A549 (cell line): Measurements from ENCODE around the gene ITGA11. TPM values are rescaled to one million over a fixed set of nuclear protein-coding genes. Genes with fewer than 3 reads are reported as not detected.

ENCODE experiments used
- ATAC-seq, 2 experiments: fragments of 200-7000 bp in 1 of 2; fragments of >200 bp in 1 of 2; cut with Nextera tagmentation in 1 of 2; cut with Tn5 transposase in 1 of 2; 3 replicates each; pipeline versions ENCODE4 v1.8.0 to v1.9.1; 2018 to 2020; ENCODE audit warnings: mild to moderate bottlenecking in 1 of 2, moderate library complexity in 1 of 2
- CTCF ChIA-PET: fragments of 300-600 bp; sonication (Branson Sonifier 250); formaldehyde crosslinking; extraction: SDS; loops from one replicate; lab custom pipeline; 2021; ENCODE audit warnings: antibody characterized with exemption, inconsistent platforms; lab: Yijun Ruan, JAX
- POLR2A ChIA-PET: fragments of 350-600 bp; formaldehyde crosslinking; extraction: SDS; loops from one replicate; lab custom pipeline; 2021; ENCODE audit warnings: antibody characterized with exemption, inconsistent platforms; lab: Yijun Ruan, JAX
- DNase-seq, 2 experiments: peaks; one replicate each; pipeline versions ENCODE4 v3.0.0 to v3.0.0-alpha.2; 2011 to 2016; ENCODE audit warnings: low read depth in 1 of 2, low spot score in 1 of 2
- FAIRE-seq: peaks from 2 replicates; lab custom pipeline; 2011; peaks lifted over from hg19 to GRCh38; lab: Jason Lieb, UNC
- H3K27ac ChIP-seq, 2 experiments: fragments of >200 bp; sonication (Bioruptor Twin); formaldehyde crosslinking; 3 replicates each; pipeline ENCODE4 v1.5.1; 2016 to 2017
- H3K4me1 ChIP-seq: fragments of >200 bp; sonication (Bioruptor Twin); formaldehyde crosslinking; 3 replicates; pipeline ENCODE4 v1.6.1; 2016
- H3K4me2 ChIP-seq: fragments of >200 bp; sonication (Bioruptor Twin); formaldehyde crosslinking; 3 replicates; pipeline ENCODE4 v1.6.1; 2016
- H3K4me3 ChIP-seq: fragments of >200 bp; sonication (Bioruptor Twin); formaldehyde crosslinking; 3 replicates; pipeline ENCODE4 v1.5.1; 2016
- H3K9me3 ChIP-seq: fragments of >200 bp; sonication (Bioruptor Twin); formaldehyde crosslinking; 3 replicates; pipeline ENCODE4 v1.6.1; 2016
- CBX2 ChIP-seq: fragments of 200-600 bp; sonication (generic); IDR thresholded peaks from 2 replicates; pipeline ENCODE4 v1.6.1; 2016; ENCODE audit warnings: low read depth, mild to moderate bottlenecking, borderline replicate concordance
- CEBPB ChIP-seq, 2 experiments: fragments of >200 bp in 1 of 2; sonication (Bioruptor Twin) in 1 of 2; formaldehyde crosslinking in 1 of 2; IDR thresholded peaks; 2 replicates each; pipeline ENCODE4 v1.6.1; 2012 to 2016
- CHD4 ChIP-seq: fragments of 200-600 bp; sonication (generic); IDR thresholded peaks from 2 replicates; pipeline ENCODE4 v1.6.1; 2016; ENCODE audit warnings: antibody characterized with exemption, mild to moderate bottlenecking, borderline replicate concordance
- FOSL2 ChIP-seq, 2 experiments: fragments of 450-650 bp in 1 of 2; fragments of >200 bp in 1 of 2; sonication (Bioruptor Twin) in 1 of 2; formaldehyde crosslinking; IDR thresholded peaks; 2 replicates each; pipeline versions ENCODE4 v1.5.0 to v1.6.1; 2016 to 2020; ENCODE audit warnings: mild to moderate bottlenecking in 1 of 2, moderate library complexity in 1 of 2
- GATA3 ChIP-seq: IDR thresholded peaks from 2 replicates; pipeline ENCODE4 v1.6.1; 2012; ENCODE audit warnings: borderline replicate concordance
- HOXB13 ChIP-seq: fragments of 250-450 bp; sonication (Bioruptor Pico); IDR thresholded peaks from 2 replicates; pipeline ENCODE4 v1.5.0; 2020; ENCODE audit warnings: low read depth, mild to moderate bottlenecking, moderate library complexity
- MAFK ChIP-seq: fragments of 450-650 bp; IDR thresholded peaks from 2 replicates; pipeline ENCODE4 v1.6.1; 2014; ENCODE audit not compliant: partially characterized antibody
- MYC ChIP-seq: IDR thresholded peaks from 2 replicates; pipeline ENCODE4 v1.6.1; 2012; ENCODE audit warnings: mild to moderate bottlenecking, inconsistent platforms, low read length, improper control_type of control experiment, borderline replicate concordance
- NFE2L2 ChIP-seq: fragments of 150-350 bp; conservative IDR thresholded peaks from 2 replicates; pipeline ENCODE4 v1.6.1; 2014; ENCODE audit warnings: low read length
- PHF8 ChIP-seq: fragments of 200-600 bp; sonication (generic); IDR thresholded peaks from 2 replicates; pipeline ENCODE4 v1.6.1; 2016; ENCODE audit warnings: low read depth, mild to moderate bottlenecking, antibody characterized with exemption, moderate library complexity, borderline replicate concordance
- POLR2A ChIP-seq: IDR thresholded peaks from 2 replicates; pipeline ENCODE4 v1.6.1; 2012; ENCODE audit warnings: mild to moderate bottlenecking, low read length
- POLR2AphosphoS2 ChIP-seq: conservative IDR thresholded peaks from 2 replicates; pipeline ENCODE4 v1.6.1; 2012; ENCODE audit warnings: low read length, improper control_type of control experiment, inconsistent platforms
- RAD21 ChIP-seq, 2 experiments: fragments of >200 bp in 1 of 2; sonication (Bioruptor Twin) in 1 of 2; formaldehyde crosslinking in 1 of 2; IDR thresholded peaks in 1 of 2; conservative IDR thresholded peaks in 1 of 2; 2 replicates in 1 of 2; 3 replicates in 1 of 2; pipeline ENCODE4 v1.6.1; 2012 to 2018; ENCODE audit warnings: inconsistent platforms in 1 of 2
- ZFP36 ChIP-seq: fragments of 450-650 bp; IDR thresholded peaks from 2 replicates; pipeline ENCODE4 v1.6.1; 2014; ENCODE audit warnings: borderline replicate concordance; ENCODE audit not compliant: partially characterized antibody
- ZNF302 ChIP-seq: fragments of 250-450 bp; sonication (Bioruptor Pico); IDR thresholded peaks from 2 replicates; pipeline ENCODE4 v1.9.0; 2021; ENCODE audit warnings: inconsistent platforms, mild to moderate bottlenecking, moderate library complexity
- WGBS: methylation state at CpG from one replicate; pipeline ENCODE4 v1.1.6; 2017; ENCODE audit errors: missing lambda C conversion rate; 5-methylcytosine and 5-hydroxymethylcytosine counted together
- polyA plus RNA-seq, 4 experiments: library from polyadenylated mRNA; depleted of rRNA in 3 of 4; stranded (reverse); fragments of >200 nt; fragmentation: RNase III in 1 of 4; extraction: RNeasy Plus Mini Kit Qiagen cat#74134 plus additional on column Dnase treatment in 1 of 4; gene quantifications; 2 replicates in 3 of 4; 3 replicates in 1 of 4; pipeline ENCODE4 v1.2.3, GENCODE V29; 2011 to 2017
- TF ChIP-seq, protein P1 (sequence below): fragments of 200-600 bp; sonication (generic); IDR thresholded peaks from 2 replicates; pipeline ENCODE4 v1.6.1; 2016; ENCODE audit warnings: antibody characterized with exemption, mild to moderate bottlenecking, moderate library complexity
- TF ChIP-seq, protein P2 (sequence below): fragments of 250-450 bp; sonication (Bioruptor Pico); IDR thresholded peaks from 2 replicates; pipeline ENCODE4 v1.5.0; 2020; ENCODE audit warnings: low read depth, mild to moderate bottlenecking, moderate library complexity
- TF ChIP-seq, protein P3 (sequence below): fragments of >200 bp; sonication (Bioruptor Twin); formaldehyde crosslinking; IDR thresholded peaks from 2 replicates; pipeline ENCODE4 v1.6.1; 2016
- TF ChIP-seq, protein P4 (sequence below): fragments of 250-450 bp; sonication (Bioruptor Pico); IDR thresholded peaks from 2 replicates; pipeline ENCODE4 v1.5.0; 2021; ENCODE audit warnings: mild to moderate bottlenecking, moderate library complexity, borderline replicate concordance
- TF ChIP-seq, protein P5 (sequence below): fragments of >200 bp; sonication (Bioruptor Twin); formaldehyde crosslinking; IDR thresholded peaks from 3 replicates; pipeline ENCODE4 v1.6.1; 2016

Gene ITGA11
- polyA plus RNA-seq, 2 of the 4 experiments (the other 2 are of a cell fraction): 8.3 to 17.2 TPM

DNA sequence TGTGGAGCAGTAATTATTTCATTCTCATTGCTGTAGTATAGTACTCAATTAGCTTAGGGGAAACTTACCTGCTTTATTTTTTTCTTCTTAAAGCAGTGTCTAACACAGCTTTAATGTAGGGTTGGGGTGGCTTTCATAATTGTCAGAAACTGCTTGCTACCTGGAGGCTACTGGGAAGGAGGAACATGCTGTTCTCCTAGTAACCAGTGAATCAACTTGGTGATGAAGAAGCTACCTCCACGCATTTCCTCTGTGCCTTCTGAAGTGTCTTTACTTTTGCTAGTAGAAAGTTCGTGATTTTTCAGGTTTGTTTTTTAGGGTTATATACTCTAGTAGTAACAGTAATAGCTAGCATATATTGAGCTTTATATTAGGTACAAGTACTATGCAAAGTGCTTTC, 142.9 kb downstream of the ITGA11 start:
- Histone ChIP-seq H3K4me2 (no peak overlapping the region), H3K9me3 (peaks cover 6% of the 10 kb centered on the region; the same call in 1 of the 3 replicates), H3K4me1 (peaks cover 9% of the 10 kb centered on the region), H3K27ac (no peak overlapping the region), H3K4me3 (no peak overlapping the region)
- DNase-seq (no peak), ATAC-seq (no peak), FAIRE-seq (no peak)
- 91% methylated on average over 2 of the region's 2 CpGs for WGBS
- ChIA-PET CTCF (interaction anchor here (0.6 to 10.2 kb wide), 8 partner anchors 9 to 587 kb away, joined by 3 to 107 read pairs (median 8); partner anchors contain the start of gene FEM1B), POLR2A (interaction anchor here (2.3 kb wide), 1 partner anchor 12 kb away, joined by 17 read pairs; the partner anchor contains the start of gene FEM1B)
- TF ChIP-seq, protein P1, sequence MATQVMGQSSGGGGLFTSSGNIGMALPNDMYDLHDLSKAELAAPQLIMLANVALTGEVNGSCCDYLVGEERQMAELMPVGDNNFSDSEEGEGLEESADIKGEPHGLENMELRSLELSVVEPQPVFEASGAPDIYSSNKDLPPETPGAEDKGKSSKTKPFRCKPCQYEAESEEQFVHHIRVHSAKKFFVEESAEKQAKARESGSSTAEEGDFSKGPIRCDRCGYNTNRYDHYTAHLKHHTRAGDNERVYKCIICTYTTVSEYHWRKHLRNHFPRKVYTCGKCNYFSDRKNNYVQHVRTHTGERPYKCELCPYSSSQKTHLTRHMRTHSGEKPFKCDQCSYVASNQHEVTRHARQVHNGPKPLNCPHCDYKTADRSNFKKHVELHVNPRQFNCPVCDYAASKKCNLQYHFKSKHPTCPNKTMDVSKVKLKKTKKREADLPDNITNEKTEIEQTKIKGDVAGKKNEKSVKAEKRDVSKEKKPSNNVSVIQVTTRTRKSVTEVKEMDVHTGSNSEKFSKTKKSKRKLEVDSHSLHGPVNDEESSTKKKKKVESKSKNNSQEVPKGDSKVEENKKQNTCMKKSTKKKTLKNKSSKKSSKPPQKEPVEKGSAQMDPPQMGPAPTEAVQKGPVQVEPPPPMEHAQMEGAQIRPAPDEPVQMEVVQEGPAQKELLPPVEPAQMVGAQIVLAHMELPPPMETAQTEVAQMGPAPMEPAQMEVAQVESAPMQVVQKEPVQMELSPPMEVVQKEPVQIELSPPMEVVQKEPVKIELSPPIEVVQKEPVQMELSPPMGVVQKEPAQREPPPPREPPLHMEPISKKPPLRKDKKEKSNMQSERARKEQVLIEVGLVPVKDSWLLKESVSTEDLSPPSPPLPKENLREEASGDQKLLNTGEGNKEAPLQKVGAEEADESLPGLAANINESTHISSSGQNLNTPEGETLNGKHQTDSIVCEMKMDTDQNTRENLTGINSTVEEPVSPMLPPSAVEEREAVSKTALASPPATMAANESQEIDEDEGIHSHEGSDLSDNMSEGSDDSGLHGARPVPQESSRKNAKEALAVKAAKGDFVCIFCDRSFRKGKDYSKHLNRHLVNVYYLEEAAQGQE: no peak
- TF ChIP-seq, protein P2, sequence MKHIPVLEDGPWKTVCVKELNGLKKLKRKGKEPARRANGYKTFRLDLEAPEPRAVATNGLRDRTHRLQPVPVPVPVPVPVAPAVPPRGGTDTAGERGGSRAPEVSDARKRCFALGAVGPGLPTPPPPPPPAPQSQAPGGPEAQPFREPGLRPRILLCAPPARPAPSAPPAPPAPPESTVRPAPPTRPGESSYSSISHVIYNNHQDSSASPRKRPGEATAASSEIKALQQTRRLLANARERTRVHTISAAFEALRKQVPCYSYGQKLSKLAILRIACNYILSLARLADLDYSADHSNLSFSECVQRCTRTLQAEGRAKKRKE: no peak
- TF ChIP-seq GATA3 (no peak), POLR2AphosphoS2 (no peak)

DNA sequence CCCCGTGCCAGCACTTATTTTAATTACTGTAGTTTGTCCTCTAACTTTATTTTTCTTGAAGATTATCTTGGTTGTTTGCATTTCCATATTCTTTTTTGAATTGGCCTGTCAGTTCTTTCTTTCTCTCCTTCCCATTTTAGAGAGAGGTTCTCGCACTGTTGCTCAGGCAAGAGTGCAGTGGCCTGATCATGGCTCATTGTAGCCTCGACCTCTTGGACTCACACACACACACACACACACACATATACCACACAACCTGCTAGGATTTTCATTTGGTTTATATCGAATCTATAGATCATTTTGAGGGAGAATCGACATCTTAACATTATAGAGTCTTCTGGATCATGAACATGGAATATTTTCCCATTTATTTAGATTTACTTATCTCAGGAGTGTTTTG, 145.7 kb downstream of the ITGA11 start:
- no peak overlapping the region for H3K4me3 ChIP-seq
- no peak for FAIRE-seq
- no peak overlapping the region for H3K27ac ChIP-seq
- peaks cover 27% of the 10 kb centered on the region for H3K4me1 ChIP-seq
- POLR2A ChIA-PET: no interaction called here
- 82% methylated on average over 5 of the region's 5 CpGs for WGBS
- no peak for ATAC-seq
- CTCF ChIA-PET: no interaction called here
- peaks cover 6% of the 10 kb centered on the region; the same call in 1 of the 3 replicates for H3K9me3 ChIP-seq
- no peak overlapping the region for H3K4me2 ChIP-seq
- DNase-seq: no peak
- no peak for TF ChIP-seq NFE2L2
- no peak for TF ChIP-seq GATA3
- TF ChIP-seq RAD21 (conservative IDR thresholded peaks at IDR 0.05 in 1 of 2, IDR thresholded peaks at IDR 0.05 in 1 of 2): no peak
- no peak for TF ChIP-seq HOXB13 (CRISPR knock-in tag)

DNA sequence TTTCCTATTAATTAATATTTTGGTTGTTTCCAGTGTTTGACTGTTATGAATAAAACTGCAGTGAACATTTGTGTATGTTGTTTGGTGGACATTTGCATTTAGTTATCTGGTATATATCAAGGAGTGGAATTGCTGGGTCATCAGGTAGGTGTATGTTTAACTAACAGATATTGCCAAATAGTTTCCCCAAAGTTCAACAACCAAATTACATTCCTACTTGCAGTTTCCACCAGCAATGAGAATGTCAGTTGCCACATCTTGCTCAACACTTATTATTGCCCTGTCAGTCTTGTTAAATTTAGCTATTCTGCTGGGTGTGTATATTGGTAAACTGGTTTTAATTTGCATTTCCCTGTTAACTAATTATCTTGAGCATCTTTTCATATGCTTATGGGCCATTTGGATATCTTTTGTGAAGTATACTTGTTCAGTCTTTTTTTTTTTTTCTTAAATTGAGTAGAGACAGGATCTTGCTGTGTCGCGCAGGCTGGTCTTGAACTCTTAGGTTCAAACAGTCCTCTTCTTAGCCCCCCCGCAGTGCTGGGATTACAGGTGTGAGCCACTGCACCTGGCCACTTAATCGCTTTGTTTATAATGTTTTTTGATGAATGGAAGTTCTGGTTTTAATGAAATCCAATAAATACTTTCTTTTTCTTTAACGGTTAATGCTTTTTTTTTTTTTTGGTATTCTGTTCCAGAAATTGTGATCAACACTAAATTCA, 146.5 kb downstream of the ITGA11 start:
- Histone ChIP-seq H3K27ac (no peak overlapping the region), H3K9me3 (peaks cover 6% of the 10 kb centered on the region; the same call in 1 of the 3 replicates), H3K4me3 (no peak overlapping the region), H3K4me1 (peaks cover 35% of the 10 kb centered on the region), H3K4me2 (0 out of 3 replicates have a peak overlapping the region, but pooled peaks have one; percentile 15)
- POLR2A ChIA-PET: no interaction called here
- ATAC-seq (no peak), FAIRE-seq (no peak), DNase-seq (no peak)
- 89% methylated on average over 5 of the region's 5 CpGs for WGBS
- CTCF ChIA-PET: interaction anchor here (0.6 to 7.0 kb wide), 5 partner anchors 9 to 745 kb away, joined by 3 to 47 read pairs (median 4); no protein-coding TSS in a partner anchor
- TF ChIP-seq CBX2 (no peak), ZNF302 (CRISPR knock-in tag) (no peak), POLR2AphosphoS2 (no peak), CEBPB (IDR thresholded peaks at IDR 0.05) (peak in 1 of 2 experiments; percentile 44; a peak in 2 of 4 replicates), RAD21 (conservative IDR thresholded peaks at IDR 0.05 in 1 of 2, IDR thresholded peaks at IDR 0.05 in 1 of 2) (no peak), POLR2A (no peak), CHD4 (no peak), MAFK (peak; percentile 11), FOSL2 (IDR thresholded peaks at IDR 0.05) (no peak), FOSL2 (CRISPR knock-in tag; IDR thresholded peaks at IDR 0.05) (no peak), PHF8 (no peak), MYC (no peak), ZFP36 (no peak)
- TF ChIP-seq, protein P3, sequence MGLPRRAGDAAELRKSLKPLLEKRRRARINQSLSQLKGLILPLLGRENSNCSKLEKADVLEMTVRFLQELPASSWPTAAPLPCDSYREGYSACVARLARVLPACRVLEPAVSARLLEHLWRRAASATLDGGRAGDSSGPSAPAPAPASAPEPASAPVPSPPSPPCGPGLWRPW: no peak
- TF ChIP-seq, protein P4, sequence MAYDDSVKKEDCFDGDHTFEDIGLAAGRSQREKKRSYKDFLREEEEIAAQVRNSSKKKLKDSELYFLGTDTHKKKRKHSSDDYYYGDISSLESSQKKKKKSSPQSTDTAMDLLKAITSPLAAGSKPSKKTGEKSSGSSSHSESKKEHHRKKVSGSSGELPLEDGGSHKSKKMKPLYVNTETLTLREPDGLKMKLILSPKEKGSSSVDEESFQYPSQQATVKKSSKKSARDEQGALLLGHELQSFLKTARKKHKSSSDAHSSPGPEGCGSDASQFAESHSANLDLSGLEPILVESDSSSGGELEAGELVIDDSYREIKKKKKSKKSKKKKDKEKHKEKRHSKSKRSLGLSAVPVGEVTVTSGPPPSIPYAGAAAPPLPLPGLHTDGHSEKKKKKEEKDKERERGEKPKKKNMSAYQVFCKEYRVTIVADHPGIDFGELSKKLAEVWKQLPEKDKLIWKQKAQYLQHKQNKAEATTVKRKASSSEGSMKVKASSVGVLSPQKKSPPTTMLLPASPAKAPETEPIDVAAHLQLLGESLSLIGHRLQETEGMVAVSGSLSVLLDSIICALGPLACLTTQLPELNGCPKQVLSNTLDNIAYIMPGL (CRISPR knock-in tag): no peak
- TF ChIP-seq, protein P5, sequence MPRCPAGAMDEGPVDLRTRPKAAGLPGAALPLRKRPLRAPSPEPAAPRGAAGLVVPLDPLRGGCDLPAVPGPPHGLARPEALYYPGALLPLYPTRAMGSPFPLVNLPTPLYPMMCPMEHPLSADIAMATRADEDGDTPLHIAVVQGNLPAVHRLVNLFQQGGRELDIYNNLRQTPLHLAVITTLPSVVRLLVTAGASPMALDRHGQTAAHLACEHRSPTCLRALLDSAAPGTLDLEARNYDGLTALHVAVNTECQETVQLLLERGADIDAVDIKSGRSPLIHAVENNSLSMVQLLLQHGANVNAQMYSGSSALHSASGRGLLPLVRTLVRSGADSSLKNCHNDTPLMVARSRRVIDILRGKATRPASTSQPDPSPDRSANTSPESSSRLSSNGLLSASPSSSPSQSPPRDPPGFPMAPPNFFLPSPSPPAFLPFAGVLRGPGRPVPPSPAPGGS: no peak
